ENCODE measurements around the gene TJP3.

The TJP3 gene

DNA sequence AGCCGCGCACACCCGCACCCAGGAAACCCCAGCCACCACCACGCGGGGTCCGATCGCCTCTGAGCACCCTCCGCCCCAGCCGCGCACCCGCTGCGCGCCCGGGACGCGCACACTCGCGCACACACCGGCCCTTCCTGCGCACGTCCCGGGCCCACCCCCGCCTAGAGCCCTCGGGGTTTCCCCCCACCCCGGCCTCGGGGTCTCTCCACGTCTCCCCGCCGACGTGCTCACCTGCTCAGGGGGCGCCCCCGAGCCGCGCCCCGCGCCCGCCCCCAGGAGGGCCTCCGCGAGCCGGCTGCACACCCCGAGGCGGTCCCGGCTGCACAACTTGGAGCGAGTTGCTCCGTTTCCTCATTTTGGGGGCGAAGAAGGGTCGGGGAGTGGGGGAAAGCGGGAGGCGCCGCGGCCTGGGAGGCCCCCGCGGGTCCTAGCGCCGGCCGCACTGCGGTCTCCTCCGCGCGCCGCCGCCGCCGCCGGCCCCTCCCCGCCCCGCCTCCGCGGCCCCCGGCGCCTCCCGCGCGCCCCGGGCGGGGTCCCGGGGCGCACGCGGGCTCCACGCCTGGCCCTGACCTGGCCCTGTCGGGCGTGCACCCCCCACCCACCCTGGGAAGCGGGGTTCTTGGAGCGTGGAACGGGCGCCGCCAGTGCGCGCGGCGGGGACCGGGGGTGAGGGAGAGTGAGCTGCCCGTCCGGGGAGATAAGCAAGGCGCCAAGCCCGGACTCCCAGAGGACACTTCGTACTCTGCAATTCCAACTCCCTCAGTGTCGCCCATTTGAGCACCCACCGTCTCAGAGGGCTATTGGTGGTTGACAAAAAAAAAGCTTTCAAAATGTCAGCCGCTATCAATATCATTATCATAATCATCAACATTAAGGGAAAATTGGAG is 78.0 kb downstream of the TJP3 start, which contains the start of gene MATK:
MATK (minus strand) TSS at position 444 of the 887 bp plus-strand sequence. CDS start 1,246 bp downstream, outside the sequence.
- no peak for DNase-seq
- TF ChIP-seq POLR2A (IDR thresholded peaks at IDR 0.05; ENCODE audit: low read length), result no peak
- TF ChIP-seq GATA1 (IDR thresholded peaks at IDR 0.05; ENCODE audit: low read depth, low read length), result no peak

DNA sequence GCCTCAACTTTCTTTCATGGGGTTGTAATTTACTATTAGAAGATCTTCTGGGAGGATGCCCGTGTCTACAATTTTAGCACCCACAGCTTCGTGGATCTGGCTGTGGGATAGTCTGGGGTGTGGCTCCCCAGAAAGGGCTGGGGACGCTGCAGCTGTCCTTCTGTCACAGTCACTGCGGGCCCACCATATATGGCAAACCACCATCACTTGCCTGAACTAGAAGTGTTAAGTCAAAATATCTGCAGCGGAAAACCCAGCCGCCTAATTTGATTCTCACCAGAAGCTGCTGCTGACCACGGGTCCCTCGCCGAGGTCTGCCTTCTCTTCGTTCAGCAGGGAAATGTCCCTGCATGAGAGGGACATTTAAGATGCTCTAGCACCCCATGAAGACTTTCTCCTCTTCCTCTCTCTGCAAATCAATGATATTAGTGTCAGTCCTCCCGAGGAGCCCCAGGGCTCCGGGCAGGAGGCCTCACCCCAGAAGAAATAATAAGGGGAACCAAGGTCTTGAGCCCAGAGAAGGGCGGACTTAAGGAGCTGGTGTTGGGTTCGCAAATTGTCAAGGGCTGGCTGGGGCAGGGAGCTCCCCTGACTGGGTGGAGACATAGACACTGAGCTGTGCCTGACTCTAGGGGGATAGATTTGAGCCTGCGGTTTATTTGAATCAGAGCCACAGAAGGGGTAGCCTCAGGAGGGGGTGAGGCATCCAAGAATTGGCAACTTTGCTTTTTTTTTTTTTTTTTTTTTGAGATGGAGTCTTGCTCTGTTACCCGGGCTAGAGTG is 81.0 kb downstream of the TJP3 start:
- TF ChIP-seq POLR2A (IDR thresholded peaks at IDR 0.05; ENCODE audit: low read length) (no peak), GATA1 (IDR thresholded peaks at IDR 0.05; ENCODE audit: low read depth, low read length) (no peak)
- DNase-seq, result no peak

DNA sequence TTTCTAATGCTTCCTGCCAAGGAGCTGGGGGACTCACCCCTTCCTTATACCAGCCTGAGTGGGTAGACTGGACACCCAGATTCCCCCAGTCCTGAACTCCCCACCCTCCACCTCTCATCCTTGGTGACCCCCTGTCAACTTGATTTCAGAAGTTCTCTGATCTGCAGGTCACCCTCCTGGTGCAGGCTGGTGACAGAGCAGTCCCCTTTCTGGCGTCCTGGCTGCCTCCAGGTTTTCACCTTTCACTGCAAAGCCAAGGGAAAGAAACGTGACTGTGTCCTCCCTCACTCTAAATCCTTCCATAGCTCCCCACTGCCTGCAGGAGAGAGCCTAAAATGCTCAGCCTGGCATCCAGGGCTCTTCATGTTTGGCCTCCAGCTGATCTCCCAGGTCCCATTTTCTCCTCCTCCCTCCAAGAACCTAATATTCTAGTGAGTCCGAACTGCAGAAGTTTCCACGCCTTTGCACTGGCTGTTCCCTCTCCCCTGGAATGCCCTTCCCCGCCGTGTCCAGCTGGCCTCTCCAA is 82.1 kb downstream of the TJP3 start:
- no peak for TF ChIP-seq POLR2A (IDR thresholded peaks at IDR 0.05; ENCODE audit: low read length)
- no peak for TF ChIP-seq GATA1 (IDR thresholded peaks at IDR 0.05; ENCODE audit: low read depth, low read length)
- DNase-seq, result no peak

DNA sequence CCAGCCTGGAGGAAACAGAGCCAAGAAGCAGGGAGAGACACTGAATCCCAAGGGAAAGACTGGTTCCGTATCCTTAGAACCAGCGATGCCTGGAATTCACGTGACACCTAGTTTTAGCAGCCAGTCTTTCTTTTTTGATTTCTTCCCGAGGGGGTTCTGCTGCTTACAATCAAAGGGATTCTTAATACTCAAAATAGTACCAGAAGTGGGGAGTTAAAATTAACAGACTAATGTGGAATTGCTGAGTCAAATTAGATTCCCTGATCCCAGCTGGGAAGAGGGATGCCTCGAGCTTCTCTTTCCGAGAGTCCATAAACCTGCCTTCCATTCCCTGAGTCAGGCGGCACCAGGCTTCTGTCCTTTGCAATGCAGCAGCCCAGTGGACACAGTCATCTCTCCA is 82.8 kb downstream of the TJP3 start:
- DNase-seq, result no peak
- no peak for TF ChIP-seq GATA1 (IDR thresholded peaks at IDR 0.05; ENCODE audit: low read depth, low read length)
- TF ChIP-seq POLR2A (IDR thresholded peaks at IDR 0.05; ENCODE audit: low read length), result no peak

DNA sequence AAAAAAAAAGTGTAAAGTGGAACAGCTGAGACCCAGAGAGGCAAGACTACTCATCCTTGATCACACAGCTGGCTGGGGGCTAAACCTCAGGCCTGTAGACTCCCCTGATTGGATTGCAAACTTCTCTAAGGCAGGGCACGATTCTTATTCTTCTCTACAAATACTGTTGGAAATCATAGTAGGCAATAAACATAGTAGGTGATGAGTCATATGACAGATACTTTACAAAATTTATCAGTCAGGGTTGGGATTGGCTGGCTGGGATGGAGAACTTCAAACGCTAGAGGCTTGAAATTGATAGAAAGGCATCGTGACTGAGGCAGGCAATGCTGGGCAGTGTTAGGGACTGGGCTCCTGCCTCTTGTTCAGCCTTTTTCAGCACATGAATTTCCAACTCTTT is 83.9 kb downstream of the TJP3 start:
- no peak for DNase-seq
- TF ChIP-seq GATA1 (IDR thresholded peaks at IDR 0.05; ENCODE audit: low read depth, low read length) (no peak), POLR2A (IDR thresholded peaks at IDR 0.05; ENCODE audit: low read length) (no peak)

DNA sequence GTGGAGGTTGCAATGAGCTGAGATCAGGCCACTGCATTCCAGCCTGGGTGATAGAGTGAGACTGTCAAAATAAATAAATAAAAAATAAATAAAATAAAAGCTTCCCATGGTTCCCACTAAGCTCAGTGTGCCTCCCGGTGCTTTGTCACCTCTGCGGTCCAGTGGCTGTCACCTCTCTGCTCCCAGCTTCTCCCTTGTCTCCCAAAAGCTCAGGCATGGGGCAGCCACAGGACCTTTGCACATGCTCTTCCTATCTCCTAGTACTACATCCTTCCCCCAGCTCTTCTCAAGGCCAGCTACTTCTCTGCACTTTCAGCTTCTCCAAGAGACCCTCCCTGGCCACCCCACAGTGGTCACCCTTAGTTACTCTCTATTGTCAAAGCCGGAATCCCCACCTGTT is 85.6 kb downstream of the TJP3 start:
- no peak for DNase-seq
- TF ChIP-seq POLR2A (IDR thresholded peaks at IDR 0.05; ENCODE audit: low read length), result no peak
- no peak for TF ChIP-seq GATA1 (IDR thresholded peaks at IDR 0.05; ENCODE audit: low read depth, low read length)

DNA sequence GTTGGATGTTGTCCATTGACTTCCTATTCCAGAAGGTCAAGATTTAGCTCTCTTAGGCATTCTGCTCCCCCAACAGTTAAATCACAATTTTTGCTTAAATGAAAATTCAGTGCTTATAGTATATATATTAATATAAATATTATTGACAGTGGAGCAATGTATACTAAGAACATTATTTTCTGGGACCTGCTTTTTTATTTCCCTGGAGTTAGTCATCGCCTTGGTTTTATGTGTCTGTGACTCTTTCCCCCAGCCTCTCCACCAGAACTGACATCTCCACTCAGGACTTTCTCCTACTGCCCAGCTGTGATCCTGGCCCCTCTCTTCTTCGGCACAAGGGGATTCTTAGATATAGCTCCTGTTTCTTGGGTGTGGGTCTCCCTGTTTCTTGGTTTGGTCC is 88.2 kb downstream of the TJP3 start:
- TF ChIP-seq POLR2A (IDR thresholded peaks at IDR 0.05; ENCODE audit: low read length), result no peak
- no peak for TF ChIP-seq GATA1 (IDR thresholded peaks at IDR 0.05; ENCODE audit: low read depth, low read length)
- no peak for DNase-seq

DNA sequence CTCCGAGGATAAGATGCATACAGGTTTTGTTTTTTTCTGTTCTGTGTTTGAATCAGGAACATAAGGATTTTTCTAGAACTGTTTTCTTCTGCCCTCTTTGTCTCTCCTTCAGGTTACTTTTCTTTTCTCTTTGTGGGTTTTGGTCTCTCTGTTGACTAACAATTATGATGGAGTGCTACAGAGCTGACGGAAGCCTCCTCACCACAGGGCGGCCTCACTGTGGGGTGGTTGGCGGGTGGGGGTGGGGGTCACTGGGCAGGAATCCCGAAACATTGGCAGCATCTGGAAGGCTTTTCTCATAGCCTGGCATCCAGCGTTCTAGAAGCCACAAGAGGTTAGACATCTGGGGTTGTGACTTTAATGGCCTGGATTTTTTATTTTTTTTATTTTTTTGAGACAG is 90.0 kb downstream of the TJP3 start:
- no peak for DNase-seq
- no peak for TF ChIP-seq GATA1 (IDR thresholded peaks at IDR 0.05; ENCODE audit: low read depth, low read length)
- TF ChIP-seq POLR2A (IDR thresholded peaks at IDR 0.05; ENCODE audit: low read length), result no peak

Measured in erythroblast (primary cell).